SK-N-MC (cell line): Measurements from ENCODE around the gene OR7A5.
"Not testable (repeated sequence)": the region's sequence is repeated elsewhere in the genome, so short reads cannot be mapped to it uniquely, and the experiment has no call there.

Source experiments
- EZH2 ChIP-seq: fragments of 200-600 bp; sonication (generic); IDR thresholded peaks from one replicate; pipeline ENCODE4 v1.6.1; 2017; ENCODE audit warnings: antibody characterized with exemption
- FOXP2 ChIP-seq: optimal IDR thresholded peaks from 2 replicates; pipeline ENCODE3; 2011; ENCODE audit warnings: mild to moderate bottlenecking, moderate library complexity; ENCODE audit not compliant: insufficient read depth; ENCODE audit errors: extremely low read length, control extremely low read depth
- POLR2AphosphoS5 ChIP-seq: IDR thresholded peaks from 2 replicates; pipeline ENCODE4 v1.6.1; 2012; ENCODE audit warnings: mild to moderate bottlenecking, low read depth, low read length, borderline replicate concordance

GRCh38 chr19:14781713-14782536 is 53.1 kb downstream of the OR7A5 start:
- not testable (repeated sequence) for TF ChIP-seq POLR2AphosphoS5, EZH2, FOXP2
